Colonic mucosa (tissue), 4 donors: Measurements from ENCODE around the gene NUP93. TPM values are rescaled to one million over a fixed set of nuclear protein-coding genes. Genes with fewer than 3 reads are reported as not detected.

Source experiments
- DNase-seq: peaks from one replicate; pipeline ENCODE4 v3.0.0-alpha.2; 2020
- H3K27ac ChIP-seq: fragments of 200-600 bp; one replicate; pipeline ENCODE4 v1.8.0; 2021
- H3K27me3 ChIP-seq: fragments of 200-600 bp; one replicate; pipeline ENCODE4 v1.8.0; 2021
- H3K36me3 ChIP-seq: fragments of 200-600 bp; one replicate; pipeline ENCODE4 v1.8.0; 2021
- H3K4me1 ChIP-seq: fragments of 200-600 bp; one replicate; pipeline ENCODE4 v1.8.0; 2021; ENCODE audit warnings: mild to moderate bottlenecking
- H3K4me3 ChIP-seq: fragments of 200-600 bp; one replicate; pipeline ENCODE4 v1.8.0; 2021
- H3K9ac ChIP-seq, 2 donors: one replicate each; pipeline ENCODE4 v1.7.0; 2013; ENCODE audit warnings: control low read depth in 2 of 2, low read depth in 2 of 2, low read length in 2 of 2
- H3K9me3 ChIP-seq: fragments of 200-600 bp; one replicate; pipeline ENCODE4 v1.8.0; 2021
- intact Hi-C: fragments of 100-400 bp; cut with DNase I; formaldehyde crosslinking; loops from one replicate; pipeline ENCODE4 v1.14.1; 2022
- total RNA-seq, 2 donors: library from RNA; stranded (reverse); fragmentation: NEBNext Ultra II Directional in 1 of 2; extraction: Animal tissue kit (Norgen Biotek cat#: 25700) in 1 of 2; gene quantifications; one replicate each; pipeline ENCODE4 v1.2.1, GENCODE V29; 2021
- TF ChIP-seq, protein P1 (sequence below): fragments of 200-600 bp; IDR thresholded peaks from one replicate; pipeline ENCODE4 v1.8.0; 2022; ENCODE audit warnings: antibody characterized with exemption, mild to moderate bottlenecking
- donor health status: healthy.
- donor health status: DM: no; HTN: no; CAD: no.
- donor health status: DM: no; HTN: no; CAD: no.

The NUP93 gene
- total RNA-seq, 2 donors from 2014 or later = 33.0 to 79.2 TPM

DNA sequence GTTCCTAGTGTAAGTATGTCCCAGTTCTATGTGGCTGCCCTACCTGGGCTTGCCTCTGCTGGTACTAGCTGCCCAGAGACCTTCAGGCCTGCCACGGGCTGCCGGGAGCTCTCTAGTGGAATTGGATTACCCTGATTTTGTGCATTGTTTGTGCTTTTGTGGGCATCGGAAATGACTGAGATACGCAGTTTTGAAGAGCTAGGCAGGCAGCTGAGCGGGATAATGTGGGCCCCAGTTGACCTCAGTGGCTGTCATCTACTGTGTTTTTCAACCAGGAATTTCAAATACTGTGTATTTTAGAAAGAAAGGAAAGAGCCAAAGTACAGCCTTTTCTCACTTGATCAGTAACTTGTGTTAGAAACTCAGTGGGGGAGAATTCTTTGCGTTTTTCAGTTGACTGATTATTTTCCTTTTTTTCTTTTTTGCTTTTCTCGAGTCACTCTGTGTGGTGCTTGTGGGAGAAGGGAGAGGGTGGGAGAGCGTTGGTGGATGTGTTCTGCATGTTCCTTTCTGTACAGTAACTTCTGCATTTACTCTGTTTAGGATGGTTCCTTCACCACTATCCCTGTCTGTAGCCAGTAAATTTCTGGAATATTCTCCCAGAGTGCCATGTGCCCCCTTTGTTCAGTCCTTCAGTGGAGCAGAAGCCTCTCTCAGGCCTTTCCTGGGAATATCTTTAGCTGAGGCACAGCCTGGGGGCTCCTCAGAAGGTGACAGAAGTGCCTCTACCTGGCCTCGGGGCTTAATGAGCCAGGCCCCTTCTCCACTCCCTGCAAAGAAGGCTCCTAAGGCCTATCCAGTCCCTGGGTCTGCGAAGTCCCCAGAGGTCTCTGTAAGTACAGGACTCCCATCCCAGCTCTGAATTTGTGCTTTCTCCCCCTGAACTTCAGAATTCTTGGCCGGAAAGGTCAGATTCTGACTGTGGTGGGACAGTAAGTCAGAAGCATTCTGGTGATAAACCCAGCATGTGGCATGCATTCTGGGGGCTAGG lies 120.1 kb downstream of the NUP93 start:
- no peaks in the 10 kb centered on the region for H3K9me3 ChIP-seq
- H3K4me1 ChIP-seq = no peaks in the 10 kb centered on the region
- no peaks in the 10 kb centered on the region for H3K27me3 ChIP-seq
- H3K9ac ChIP-seq = no peak overlapping the region
- TF ChIP-seq, protein P1, sequence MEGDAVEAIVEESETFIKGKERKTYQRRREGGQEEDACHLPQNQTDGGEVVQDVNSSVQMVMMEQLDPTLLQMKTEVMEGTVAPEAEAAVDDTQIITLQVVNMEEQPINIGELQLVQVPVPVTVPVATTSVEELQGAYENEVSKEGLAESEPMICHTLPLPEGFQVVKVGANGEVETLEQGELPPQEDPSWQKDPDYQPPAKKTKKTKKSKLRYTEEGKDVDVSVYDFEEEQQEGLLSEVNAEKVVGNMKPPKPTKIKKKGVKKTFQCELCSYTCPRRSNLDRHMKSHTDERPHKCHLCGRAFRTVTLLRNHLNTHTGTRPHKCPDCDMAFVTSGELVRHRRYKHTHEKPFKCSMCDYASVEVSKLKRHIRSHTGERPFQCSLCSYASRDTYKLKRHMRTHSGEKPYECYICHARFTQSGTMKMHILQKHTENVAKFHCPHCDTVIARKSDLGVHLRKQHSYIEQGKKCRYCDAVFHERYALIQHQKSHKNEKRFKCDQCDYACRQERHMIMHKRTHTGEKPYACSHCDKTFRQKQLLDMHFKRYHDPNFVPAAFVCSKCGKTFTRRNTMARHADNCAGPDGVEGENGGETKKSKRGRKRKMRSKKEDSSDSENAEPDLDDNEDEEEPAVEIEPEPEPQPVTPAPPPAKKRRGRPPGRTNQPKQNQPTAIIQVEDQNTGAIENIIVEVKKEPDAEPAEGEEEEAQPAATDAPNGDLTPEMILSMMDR = no peak
- no peaks in the 10 kb centered on the region for H3K36me3 ChIP-seq
- no peak for DNase-seq
- no peak overlapping the region for H3K4me3 ChIP-seq
- H3K27ac ChIP-seq = no peak overlapping the region
- intact Hi-C loops = no loop called here

DNA sequence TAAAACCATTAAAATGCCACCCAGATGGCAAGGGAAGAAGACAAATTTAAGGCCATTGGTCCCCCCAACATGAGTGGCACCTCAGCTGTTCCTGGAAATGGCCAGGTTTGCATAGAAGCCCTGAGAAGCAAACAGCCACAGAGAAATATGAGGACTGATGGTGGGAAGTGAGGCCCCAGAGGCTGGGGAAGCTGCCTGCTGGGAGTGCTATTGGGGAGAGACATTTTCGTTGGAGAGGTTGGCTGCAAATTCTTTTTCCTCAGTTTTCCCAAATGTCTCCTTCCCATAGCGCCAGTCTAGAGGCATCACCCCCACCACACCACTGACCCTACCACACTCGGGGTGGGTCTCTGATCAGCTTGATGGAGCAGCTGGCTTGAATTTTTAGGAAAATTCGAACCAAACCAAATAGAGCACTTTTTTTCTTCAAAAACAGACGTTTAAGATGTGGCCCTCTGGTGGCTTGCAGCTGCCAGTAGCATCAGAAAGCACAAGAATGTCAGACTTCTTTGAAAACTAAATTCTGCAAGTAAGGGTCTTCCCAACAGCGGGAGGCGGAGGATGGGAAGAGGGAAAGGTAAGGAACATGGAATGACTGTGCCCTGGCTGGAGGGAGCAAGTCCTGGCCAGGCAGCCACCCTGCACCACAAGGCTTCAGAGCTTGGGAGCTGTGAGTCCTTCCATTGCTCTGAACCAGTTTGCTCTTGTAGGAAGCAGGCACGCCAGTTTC lies 121.9 kb downstream of the NUP93 start:
- no peak overlapping the region for H3K9ac ChIP-seq
- H3K4me3 ChIP-seq = no peak overlapping the region
- no peaks in the 10 kb centered on the region for H3K9me3 ChIP-seq
- H3K4me1 ChIP-seq = no peaks in the 10 kb centered on the region
- intact Hi-C loops = no loop called here
- H3K27me3 ChIP-seq = no peaks in the 10 kb centered on the region
- TF ChIP-seq, protein P1 = no peak
- H3K36me3 ChIP-seq = no peaks in the 10 kb centered on the region
- no peak overlapping the region for H3K27ac ChIP-seq
- no peak for DNase-seq

DNA sequence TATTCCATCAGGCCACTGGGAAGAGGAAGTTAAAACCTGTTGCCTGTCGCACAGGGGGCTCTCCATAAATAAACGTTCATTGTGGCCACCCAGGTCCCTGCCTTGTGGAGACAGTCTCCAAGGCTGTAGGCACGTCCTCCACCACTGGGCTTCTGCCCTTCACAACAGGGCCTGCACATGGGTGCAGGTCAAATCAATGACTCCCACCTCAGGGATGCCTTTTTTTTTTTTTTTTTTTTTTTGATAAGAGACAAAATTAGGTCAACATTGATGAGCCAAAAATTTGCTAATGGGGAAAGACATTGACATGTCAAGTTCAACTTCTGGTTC lies 122.4 kb downstream of the NUP93 start:
- Histone ChIP-seq H3K27ac (no peak overlapping the region), H3K36me3 (no peaks in the 10 kb centered on the region), H3K4me1 (no peaks in the 10 kb centered on the region), H3K27me3 (no peaks in the 10 kb centered on the region), H3K9me3 (no peaks in the 10 kb centered on the region), H3K4me3 (no peak overlapping the region), H3K9ac (no peak overlapping the region)
- TF ChIP-seq, protein P1 = no peak
- no peak for DNase-seq
- intact Hi-C loops = no loop called here

DNA sequence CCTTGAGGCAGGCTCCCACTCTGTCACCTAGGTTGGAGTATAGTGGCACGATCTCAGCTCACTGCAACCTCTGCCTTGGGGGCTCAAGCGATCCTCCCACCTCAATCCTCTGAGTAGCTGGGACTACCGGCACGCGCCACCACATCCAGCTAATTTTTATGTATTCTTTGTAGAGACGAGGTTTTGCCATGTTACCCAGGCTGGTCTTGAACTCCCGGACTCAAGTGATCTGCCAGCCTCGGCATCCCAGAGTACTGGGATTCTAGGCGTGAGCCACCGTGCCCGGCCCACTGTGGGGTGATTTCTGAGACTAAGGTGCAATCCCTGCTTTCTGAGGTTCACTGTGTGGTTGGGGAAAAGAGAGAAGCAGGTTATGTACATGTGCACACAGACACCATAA lies 123.0 kb downstream of the NUP93 start:
- H3K9me3 ChIP-seq = no peaks in the 10 kb centered on the region
- no peaks in the 10 kb centered on the region for H3K27me3 ChIP-seq
- H3K36me3 ChIP-seq = no peaks in the 10 kb centered on the region
- H3K9ac ChIP-seq = no peak overlapping the region
- no peak overlapping the region for H3K4me3 ChIP-seq
- TF ChIP-seq, protein P1 = no peak
- H3K27ac ChIP-seq = no peak overlapping the region
- H3K4me1 ChIP-seq = no peaks in the 10 kb centered on the region
- no peak for DNase-seq
- intact Hi-C loops = no loop called here

DNA sequence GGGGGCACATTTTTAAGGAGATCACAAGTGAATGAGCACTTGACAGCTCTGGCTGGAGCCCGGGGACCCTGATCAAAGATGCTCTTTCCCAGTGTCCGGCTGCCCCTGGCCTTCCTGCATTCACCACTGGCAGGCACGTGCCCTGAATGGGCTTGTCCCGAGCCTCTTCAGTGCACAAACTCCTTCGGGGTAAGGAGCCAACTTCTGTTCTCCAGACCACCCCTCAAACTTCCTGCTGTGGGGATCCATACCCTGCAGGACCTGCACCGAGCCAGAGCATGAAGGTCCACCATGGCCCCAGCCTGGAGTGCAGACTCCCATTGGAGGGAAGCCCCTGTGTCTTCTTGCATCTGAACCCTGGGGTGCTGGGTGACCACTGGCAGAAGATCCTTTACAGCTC lies 125.3 kb downstream of the NUP93 start:
- Histone ChIP-seq H3K4me1 (no peaks in the 10 kb centered on the region), H3K4me3 (no peak overlapping the region), H3K27me3 (no peaks in the 10 kb centered on the region), H3K27ac (no peak overlapping the region), H3K9me3 (no peaks in the 10 kb centered on the region), H3K9ac (no peak overlapping the region), H3K36me3 (no peaks in the 10 kb centered on the region)
- TF ChIP-seq, protein P1 = no peak
- DNase-seq = no peak
- intact Hi-C loops = no loop called here
